Skeletal muscle tissue (tissue), 4 donors: ENCODE results near the gene RNF166. TPM values are rescaled to one million over a fixed set of nuclear protein-coding genes. Genes with fewer than 3 reads are reported as not detected.
A peak's percentile ranks its signal among the peaks of the same experiment; 100 is the strongest.

Experiments
- H3K27ac ChIP-seq: one replicate; pipeline ENCODE4 v1.7.0; 2013; ENCODE audit warnings: mild to moderate bottlenecking, low read depth, low read length, inconsistent platforms
- H3K27me3 ChIP-seq, 3 donors: one replicate each; pipeline ENCODE4 v1.7.0; 2013; ENCODE audit warnings: low read length in 3 of 3; ENCODE audit not compliant: control insufficient read depth in 3 of 3, insufficient read depth in 3 of 3
- H3K36me3 ChIP-seq, 3 donors: one replicate each; pipeline ENCODE4 v1.7.0; 2013; ENCODE audit warnings: low read length in 3 of 3; ENCODE audit not compliant: control insufficient read depth in 3 of 3, insufficient read depth in 3 of 3
- H3K4me1 ChIP-seq, 3 donors: one replicate each; pipeline ENCODE4 v1.7.0; 2013; ENCODE audit warnings: low read length in 3 of 3, mild to moderate bottlenecking in 3 of 3; ENCODE audit not compliant: control insufficient read depth in 3 of 3, insufficient read depth in 3 of 3
- H3K4me3 ChIP-seq, 3 donors: one replicate each; pipeline ENCODE4 v1.7.0; 2013; ENCODE audit warnings: low read length in 3 of 3
- H3K9ac ChIP-seq, 3 donors: one replicate each; pipeline ENCODE4 v1.7.0; 2013; ENCODE audit warnings: low read length in 3 of 3, mild to moderate bottlenecking in 3 of 3, moderate library complexity in 2 of 3, low read depth in 1 of 3
- H3K9me3 ChIP-seq, 3 donors: one replicate each; pipeline ENCODE4 v1.7.0; 2013; ENCODE audit warnings: low read length in 3 of 3; ENCODE audit not compliant: control insufficient read depth in 3 of 3
- total RNA-seq: library from RNA; depleted of rRNA; stranded (reverse); fragments of >200 nt; gene quantifications from one replicate; pipeline ENCODE4 v1.2.3, GENCODE V29; 2014
- donor health status: Osteomylitis.

RNF166 gene
- total RNA-seq, 1 donor from 2014 or later, result 12.0 TPM

- Histone ChIP-seq H3K27ac (peak overlapping the region; percentile 37), H3K9ac (no peak overlapping the region), H3K4me3 (no peak overlapping the region), H3K4me1 (peaks cover 23 to 26% (median 24%) of the 10 kb centered on the region in 3 donors), H3K27me3 (no peaks in the 10 kb centered on the region), H3K36me3 (peaks cover 0 to 3% (median 2%) of the 10 kb centered on the region in 3 donors), H3K9me3 (no peaks in the 10 kb centered on the region)
These were observed 41.1 kb downstream of the RNF166 start for GRCh38 chr16:88665148-88665547.

GRCh38 chr16:88662843-88663606, 43.2 kb downstream of the RNF166 start, which contains the start of gene MVD:
MVD (minus strand) TSS chr16:88663091; CDS start chr16:88663080, 11 bp downstream.
- H3K9me3 ChIP-seq, result no peaks in the 10 kb centered on the region
- peak within 1 kb of the TSS; percentile 82 for H3K27ac ChIP-seq
- peak within 1 kb of the TSS; percentile 89 to 97 (median 89) for H3K9ac ChIP-seq
- H3K27me3 ChIP-seq, result no peaks in the 10 kb centered on the region
- peaks cover 17 to 22% (median 18%) of the 10 kb centered on the region in 3 donors for H3K4me1 ChIP-seq
- H3K36me3 ChIP-seq, result peaks cover 4 to 8% (median 5%) of the 10 kb centered on the region in 3 donors
- H3K4me3 ChIP-seq, result peak within 1 kb of the TSS; percentile 81 to 95 (median 93)

GRCh38 chr16:88662222-88662842, 43.9 kb downstream of the RNF166 start:
- H3K9me3 ChIP-seq, result no peaks in the 10 kb centered on the region
- no peaks in the 10 kb centered on the region for H3K27me3 ChIP-seq
- peak overlapping the region; percentile 82 for H3K27ac ChIP-seq
- H3K4me3 ChIP-seq, result peak overlapping the region; percentile 76 to 95 (median 93)
- peaks cover 17 to 22% (median 18%) of the 10 kb centered on the region in 3 donors for H3K4me1 ChIP-seq
- H3K36me3 ChIP-seq, result peaks cover 5 to 15% (median 5%) of the 10 kb centered on the region in 3 donors
- H3K9ac ChIP-seq, result peak overlapping the region; percentile 81 to 97 (median 83)

GRCh38 chr16:88661468-88661867, 44.7 kb downstream of the RNF166 start:
- Histone ChIP-seq H3K9ac (no peak overlapping the region), H3K4me3 (no peak overlapping the region), H3K4me1 (peaks cover 17 to 22% (median 17%) of the 10 kb centered on the region in 3 donors), H3K36me3 (peaks cover 5 to 19% (median 8%) of the 10 kb centered on the region in 3 donors), H3K27me3 (no peaks in the 10 kb centered on the region), H3K27ac (no peak overlapping the region), H3K9me3 (no peaks in the 10 kb centered on the region)

GRCh38 chr16:88659160-88659559, 47.0 kb downstream of the RNF166 start:
- no peaks in the 10 kb centered on the region for H3K27me3 ChIP-seq
- no peak overlapping the region for H3K4me3 ChIP-seq
- peaks cover 12 to 30% (median 13%) of the 10 kb centered on the region in 3 donors for H3K36me3 ChIP-seq
- H3K4me1 ChIP-seq, result peaks cover 8 to 12% (median 9%) of the 10 kb centered on the region in 3 donors
- H3K27ac ChIP-seq, result no peak overlapping the region
- no peak overlapping the region for H3K9ac ChIP-seq
- no peaks in the 10 kb centered on the region for H3K9me3 ChIP-seq

- H3K27me3 ChIP-seq, result no peaks in the 10 kb centered on the region
- H3K4me1 ChIP-seq, result peaks cover 7 to 8% (median 8%) of the 10 kb centered on the region in 3 donors
- H3K4me3 ChIP-seq, result no peak overlapping the region
- no peaks in the 10 kb centered on the region for H3K9me3 ChIP-seq
- H3K27ac ChIP-seq, result no peak overlapping the region
- no peak overlapping the region for H3K9ac ChIP-seq
- peaks cover 15 to 31% (median 15%) of the 10 kb centered on the region in 3 donors for H3K36me3 ChIP-seq
These were observed 47.5 kb downstream of the RNF166 start for GRCh38 chr16:88658714-88659113.

GRCh38 chr16:88657371-88657770, 48.8 kb downstream of the RNF166 start:
- peaks cover 18 to 36% (median 23%) of the 10 kb centered on the region in 3 donors for H3K36me3 ChIP-seq
- peaks cover 4 to 5% (median 5%) of the 10 kb centered on the region in 3 donors for H3K4me1 ChIP-seq
- no peak overlapping the region for H3K9ac ChIP-seq
- H3K9me3 ChIP-seq, result no peaks in the 10 kb centered on the region
- no peak overlapping the region for H3K27ac ChIP-seq
- no peaks in the 10 kb centered on the region for H3K27me3 ChIP-seq
- no peak overlapping the region for H3K4me3 ChIP-seq

- no peaks in the 10 kb centered on the region for H3K9me3 ChIP-seq
- H3K9ac ChIP-seq, result no peak overlapping the region
- H3K4me3 ChIP-seq, result no peak overlapping the region
- H3K4me1 ChIP-seq, result peaks cover 2 to 6% (median 4%) of the 10 kb centered on the region in 3 donors
- H3K27me3 ChIP-seq, result no peaks in the 10 kb centered on the region
- peaks cover 18 to 36% (median 23%) of the 10 kb centered on the region in 3 donors for H3K36me3 ChIP-seq
- no peak overlapping the region for H3K27ac ChIP-seq
These were observed 49.8 kb downstream of the RNF166 start for GRCh38 chr16:88656291-88656980.

- H3K9ac ChIP-seq, result no peak overlapping the region
- no peaks in the 10 kb centered on the region for H3K9me3 ChIP-seq
- H3K36me3 ChIP-seq, result peaks cover 18 to 36% (median 23%) of the 10 kb centered on the region in 3 donors
- H3K4me3 ChIP-seq, result no peak overlapping the region
- H3K4me1 ChIP-seq, result peaks cover 5 to 11% (median 9%) of the 10 kb centered on the region in 3 donors
- no peaks in the 10 kb centered on the region for H3K27me3 ChIP-seq
- H3K27ac ChIP-seq, result no peak overlapping the region
These were observed 50.4 kb downstream of the RNF166 start for GRCh38 chr16:88655733-88656281.
